ENCODE data around the gene RNASE4. TPM values are rescaled to one million over a fixed set of nuclear protein-coding genes. Genes with fewer than 3 reads are reported as not detected.
A peak's percentile ranks its signal among the peaks of the same experiment; 100 is the strongest.
"Not testable (repeated sequence)": the region's sequence is repeated elsewhere in the genome, so short reads cannot be mapped to it uniquely, and the experiment has no call there.

The RNASE4 gene
- total RNA-seq, 1 donor from 2014 or later, result 6.3 TPM

GRCh38 chr14:20662968-20663732 is 21.2 kb upstream of the RNASE4 start:
- Mint-ChIP-seq H3K4me3 (ENCODE audit: unreplicated experiment) (peak overlapping the region; percentile 79), H3K9me3 (ENCODE audit: unreplicated experiment) (peaks cover 5% of the 10 kb centered on the region), H3K27ac (ENCODE audit: unreplicated experiment) (no peak overlapping the region), H3K36me3 (ENCODE audit: low read depth, unreplicated experiment) (no peaks in the 10 kb centered on the region), H3K27me3 (ENCODE audit: low read depth, unreplicated experiment) (peaks cover 76% of the 10 kb centered on the region), H3K4me1 (ENCODE audit: low read depth, unreplicated experiment) (no peaks in the 10 kb centered on the region)
- no peak for TF ChIP-seq CTCF (IDR thresholded peaks at IDR 0.05; ENCODE audit: insufficient read depth, low read depth, low read length)
- no peak for TF ChIP-seq EZH2 (IDR thresholded peaks at IDR 0.05; ENCODE audit: insufficient read depth, low read length)
- Histone ChIP-seq H3K79me2 (ENCODE audit: insufficient read depth, low read length) (no peaks in the 10 kb centered on the region), H3K9ac (ENCODE audit: low read length) (no peak overlapping the region), H3K36me3 (ENCODE audit: insufficient read depth, low read length) (no peaks in the 10 kb centered on the region), H3K4me3 (ENCODE audit: insufficient read depth, low read depth, low read length) (no peak overlapping the region), H3K4me2 (ENCODE audit: low read length) (peak overlapping the region; percentile 50), H3K9me3 (ENCODE audit: insufficient read depth, low read depth, low read length) (no peaks in the 10 kb centered on the region), H2AFZ (ENCODE audit: low read depth, low read length) (peak overlapping the region; percentile 55), H3K4me1 (ENCODE audit: insufficient read depth, low read length) (no peaks in the 10 kb centered on the region), H3K27me3 (ENCODE audit: insufficient read depth, low read length) (peaks cover 16% of the 10 kb centered on the region), H4K20me1 (ENCODE audit: insufficient read depth, low read length) (no peaks in the 10 kb centered on the region), H3K27ac (ENCODE audit: low read depth, low read length) (no peak overlapping the region)
- peak; percentile 6 for DNase-seq (ENCODE audit: low read depth)
- no peak for FAIRE-seq

GRCh38 chr14:20666400-20666961 is 17.9 kb upstream of the RNASE4 start:
- H3K27ac Mint-ChIP-seq (ENCODE audit: unreplicated experiment); H3K36me3 Mint-ChIP-seq (ENCODE audit: low read depth, unreplicated experiment); H3K9me3 Mint-ChIP-seq (ENCODE audit: unreplicated experiment); H3K4me2 ChIP-seq (ENCODE audit: low read length); H3K4me3 ChIP-seq (ENCODE audit: insufficient read depth, low read depth, low read length); H4K20me1 ChIP-seq (ENCODE audit: insufficient read depth, low read length); H3K9ac ChIP-seq (ENCODE audit: low read length); DNase-seq (ENCODE audit: low read depth); FAIRE-seq; H3K4me3 Mint-ChIP-seq (ENCODE audit: unreplicated experiment); H3K4me1 Mint-ChIP-seq (ENCODE audit: low read depth, unreplicated experiment); H2AFZ ChIP-seq (ENCODE audit: low read depth, low read length); H3K27ac ChIP-seq (ENCODE audit: low read depth, low read length); H3K79me2 ChIP-seq (ENCODE audit: insufficient read depth, low read length); H3K4me1 ChIP-seq (ENCODE audit: insufficient read depth, low read length); H3K9me3 ChIP-seq (ENCODE audit: insufficient read depth, low read depth, low read length); H3K36me3 ChIP-seq (ENCODE audit: insufficient read depth, low read length): not testable (repeated sequence)
- H3K27me3 Mint-ChIP-seq (ENCODE audit: low read depth, unreplicated experiment), result peaks cover 55% of the 10 kb centered on the region
- peaks cover 12% of the 10 kb centered on the region for H3K27me3 ChIP-seq (ENCODE audit: insufficient read depth, low read length)

GRCh38 chr14:20667957-20668356 is 16.4 kb upstream of the RNASE4 start:
- no peaks in the 10 kb centered on the region for H3K36me3 ChIP-seq (ENCODE audit: insufficient read depth, low read length)
- TF ChIP-seq EZH2 (IDR thresholded peaks at IDR 0.05; ENCODE audit: insufficient read depth, low read length) (no peak), CTCF (IDR thresholded peaks at IDR 0.05; ENCODE audit: insufficient read depth, low read depth, low read length) (no peak)
- no peak overlapping the region for H3K4me3 ChIP-seq (ENCODE audit: insufficient read depth, low read depth, low read length)
- Mint-ChIP-seq H3K9me3 (ENCODE audit: unreplicated experiment) (peaks cover 5% of the 10 kb centered on the region), H3K27ac (ENCODE audit: unreplicated experiment) (no peak overlapping the region), H3K27me3 (ENCODE audit: low read depth, unreplicated experiment) (peaks cover 41% of the 10 kb centered on the region), H3K4me3 (ENCODE audit: unreplicated experiment) (no peak overlapping the region), H3K4me1 (ENCODE audit: low read depth, unreplicated experiment) (no peaks in the 10 kb centered on the region), H3K36me3 (ENCODE audit: low read depth, unreplicated experiment) (no peaks in the 10 kb centered on the region)
- no peak overlapping the region for H2AFZ ChIP-seq (ENCODE audit: low read depth, low read length)
- FAIRE-seq (no peak), DNase-seq (ENCODE audit: low read depth) (no peak)
- H3K4me1 ChIP-seq (ENCODE audit: insufficient read depth, low read length), result no peaks in the 10 kb centered on the region
- no peaks in the 10 kb centered on the region for H4K20me1 ChIP-seq (ENCODE audit: insufficient read depth, low read length)
- H3K79me2 ChIP-seq (ENCODE audit: insufficient read depth, low read length), result no peaks in the 10 kb centered on the region
- H3K9me3 ChIP-seq (ENCODE audit: insufficient read depth, low read depth, low read length), result no peaks in the 10 kb centered on the region
- H3K9ac ChIP-seq (ENCODE audit: low read length), result no peak overlapping the region
- peaks cover 5% of the 10 kb centered on the region for H3K27me3 ChIP-seq (ENCODE audit: insufficient read depth, low read length)
- H3K4me2 ChIP-seq (ENCODE audit: low read length), result no peak overlapping the region
- H3K27ac ChIP-seq (ENCODE audit: low read depth, low read length), result no peak overlapping the region

All from astrocyte (in vitro differentiated cells and primary cell).